GM18502 (cell line): Measurements from ENCODE around the gene PAK5.
A peak's percentile ranks its signal among the peaks of the same experiment; 100 is the strongest.

Source experiments
- ATAC-seq: cut with Tn5 transposase; IDR thresholded peaks from one replicate; pipeline ENCODE4 v1.9.1; 2021; ENCODE audit warnings: mild to moderate bottlenecking; ENCODE audit not compliant: unreplicated experiment, poor library complexity

Gene PAK5

DNA sequence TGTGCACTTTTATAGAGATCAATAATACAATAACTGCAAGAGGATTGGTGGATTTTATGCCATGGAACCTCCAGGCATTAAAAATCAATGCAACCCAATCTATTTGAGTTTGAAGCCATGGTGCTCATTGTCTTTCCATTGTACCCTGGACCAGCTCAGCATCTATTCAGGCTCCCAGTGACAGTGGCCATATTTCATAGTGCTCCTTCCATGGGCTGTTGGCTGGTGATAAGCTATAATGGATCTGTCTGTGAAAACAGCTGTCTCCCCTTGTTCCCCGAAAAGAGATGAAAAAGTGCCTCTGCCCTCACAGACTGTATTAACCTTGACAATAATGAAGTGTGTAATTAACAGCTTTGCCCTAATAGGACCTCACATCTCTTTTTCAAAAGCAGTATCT, 250.2 kb downstream of the PAK5 start:
- no peak for ATAC-seq

DNA sequence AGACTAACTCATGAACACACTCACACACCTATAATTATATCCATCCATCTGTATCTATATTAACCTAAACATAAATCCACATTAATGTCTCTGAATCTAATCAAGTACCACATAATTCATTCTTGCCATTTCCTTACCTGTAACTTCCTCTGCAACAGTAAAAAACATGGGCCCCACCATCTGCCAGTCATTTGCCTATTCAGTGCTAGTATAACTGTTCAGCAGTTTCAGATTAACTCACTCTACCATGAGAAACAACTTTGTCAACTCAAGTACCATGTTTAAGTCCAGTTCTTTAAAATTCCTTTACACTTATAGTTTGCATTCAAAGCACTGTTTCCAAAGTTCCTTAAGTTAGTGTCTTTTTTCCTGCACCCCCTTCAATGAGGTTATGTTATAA, 255.7 kb downstream of the PAK5 start:
- ATAC-seq: peak; percentile 72

DNA sequence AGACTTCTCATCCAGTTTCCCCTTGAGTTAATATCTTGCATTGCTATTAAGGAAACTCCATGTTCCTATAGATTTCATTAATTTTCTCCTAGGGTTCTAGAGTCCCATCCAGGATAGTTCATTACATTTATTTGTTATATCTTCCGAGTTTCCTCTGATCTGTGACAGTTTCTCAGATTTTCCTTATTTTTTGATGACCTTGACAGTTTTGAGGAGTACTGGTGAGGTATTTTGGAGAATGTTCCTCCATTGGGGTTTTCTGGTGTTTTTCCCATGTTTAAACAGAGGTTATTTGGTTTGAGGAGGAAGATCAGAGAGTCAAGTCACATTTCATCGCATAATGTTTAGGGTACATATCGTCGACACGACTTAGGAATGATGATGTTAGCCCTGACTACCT, 256.7 kb downstream of the PAK5 start:
- no peak for ATAC-seq

DNA sequence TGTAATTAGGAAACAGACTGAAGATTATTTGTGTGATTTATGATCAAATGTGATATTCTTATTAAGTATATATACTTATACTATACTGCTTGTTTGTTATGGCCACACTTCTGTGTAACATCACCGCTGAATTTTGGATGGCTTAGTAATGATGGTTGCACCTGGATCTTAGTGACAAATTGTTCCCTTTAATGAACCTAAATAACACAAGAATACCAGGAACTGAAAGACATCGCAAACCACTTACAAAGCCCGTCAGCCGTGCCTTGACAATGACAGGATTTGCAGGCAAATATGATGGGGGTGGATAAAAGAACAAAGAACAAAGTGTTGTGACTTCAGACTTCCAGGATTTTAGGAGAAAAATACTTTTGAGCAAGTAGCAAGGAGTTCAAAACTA, 257.4 kb downstream of the PAK5 start:
- ATAC-seq: no peak

DNA sequence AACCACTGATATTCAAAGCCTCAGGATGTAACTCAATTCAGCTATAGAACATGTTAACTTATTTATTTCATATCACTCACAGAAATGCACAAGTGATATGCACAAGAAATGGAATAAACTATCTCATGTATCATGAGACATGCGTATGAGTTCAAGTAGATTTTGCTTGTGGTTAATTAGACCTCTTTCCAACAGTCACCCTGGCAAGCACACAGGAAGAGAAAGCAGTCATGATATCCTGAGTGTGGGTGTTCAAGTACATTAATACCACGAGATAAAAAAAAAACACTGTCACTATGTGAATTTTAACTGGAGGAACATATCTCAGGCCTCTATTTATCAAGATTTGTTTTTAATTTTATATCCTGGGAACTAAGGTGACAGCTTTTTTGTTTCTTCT, 260.3 kb downstream of the PAK5 start:
- ATAC-seq: peak; percentile 66

DNA sequence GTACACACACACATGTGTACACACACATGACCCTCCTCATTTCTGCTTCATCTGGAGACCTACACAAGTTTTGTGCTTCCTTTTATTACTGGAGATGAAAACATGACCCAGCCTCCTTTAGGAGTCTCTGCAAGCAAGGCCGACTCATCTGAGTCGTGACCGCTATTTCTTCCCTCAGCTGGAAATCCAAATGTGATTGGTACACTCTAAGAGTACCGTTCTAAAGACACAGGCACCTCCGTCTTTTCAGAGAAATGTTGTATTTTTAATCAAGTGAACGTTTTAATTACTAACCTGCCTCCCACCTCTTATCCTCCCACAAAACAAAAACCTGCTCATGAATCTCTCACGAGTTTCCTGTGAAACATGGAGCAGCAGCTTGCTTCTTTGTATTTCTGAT, 261.5 kb downstream of the PAK5 start:
- no peak for ATAC-seq

DNA sequence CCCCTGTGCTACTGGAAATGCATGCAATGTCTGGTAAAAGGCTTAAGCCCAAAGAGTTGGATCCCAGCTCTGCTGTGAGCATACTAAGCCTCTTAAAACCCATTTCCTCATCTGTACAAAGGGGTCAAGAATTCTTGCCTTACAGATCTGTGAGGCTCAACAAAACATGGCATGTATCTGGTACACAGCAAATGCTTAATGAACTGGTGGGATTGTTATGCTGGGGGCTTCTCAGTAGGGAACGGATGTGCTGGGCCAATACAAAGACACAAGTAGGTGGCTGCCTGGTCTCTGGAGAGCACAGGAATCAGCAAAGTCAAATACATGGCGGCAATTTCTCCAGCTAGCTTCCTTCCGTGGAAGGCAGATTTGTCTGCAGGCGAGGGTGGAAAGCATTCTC, 262.2 kb downstream of the PAK5 start:
- no peak for ATAC-seq

DNA sequence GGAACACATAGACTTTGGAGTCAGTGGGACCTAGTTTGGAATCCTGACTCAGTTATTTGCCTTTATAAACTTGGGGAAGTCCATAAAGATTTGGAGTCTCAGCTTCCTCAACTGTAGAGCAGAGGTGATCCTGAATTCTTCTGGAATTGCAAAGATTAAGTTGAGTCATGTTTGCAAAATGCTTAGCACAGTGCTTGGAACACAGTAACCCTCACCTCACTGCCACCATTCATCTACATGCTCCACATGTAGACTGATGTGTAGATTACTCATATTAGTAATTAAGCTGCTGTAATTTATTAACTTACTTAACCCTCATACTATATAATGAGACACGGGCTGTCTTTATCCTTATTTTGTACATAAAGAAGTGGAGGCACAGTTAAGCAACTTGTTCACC, 263.0 kb downstream of the PAK5 start:
- no peak for ATAC-seq

DNA sequence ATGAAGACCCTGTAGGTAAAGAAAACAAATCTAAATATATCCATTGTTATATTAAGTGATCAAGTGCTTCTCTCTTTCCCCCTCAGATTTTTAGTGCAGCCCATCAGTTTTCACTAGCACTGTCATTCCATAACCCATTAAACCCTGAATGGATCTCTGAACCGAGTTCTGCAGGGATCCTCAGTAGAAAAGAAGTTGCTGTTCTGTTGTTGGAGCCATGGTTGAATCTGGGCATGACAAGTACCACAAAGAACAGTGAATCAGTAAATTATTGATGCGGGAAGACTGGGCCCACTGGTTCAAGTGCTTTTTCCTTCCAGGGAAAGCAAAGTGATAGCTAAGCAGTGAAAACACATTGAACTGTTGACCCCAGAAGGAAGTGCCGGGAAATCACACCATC, 264.1 kb downstream of the PAK5 start:
- ATAC-seq: no peak

DNA sequence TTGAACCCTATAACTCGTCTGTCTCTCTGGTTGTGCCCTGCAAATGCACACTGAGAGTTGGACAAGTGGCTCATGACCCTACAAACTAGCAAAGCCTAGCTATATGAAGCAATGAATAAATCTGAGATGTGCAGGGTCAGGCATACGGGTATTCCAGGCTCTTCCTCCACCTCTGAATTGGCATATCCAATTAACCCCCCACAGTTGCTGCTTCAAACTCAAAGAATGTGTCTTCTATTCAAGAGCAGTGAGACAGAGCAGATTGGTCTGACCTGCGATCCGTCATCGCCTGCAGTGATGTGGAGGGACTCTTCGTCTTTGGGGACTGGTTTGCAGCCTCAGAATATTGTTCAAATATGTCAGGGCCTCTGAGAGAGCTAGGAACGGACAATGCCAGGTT, 264.7 kb downstream of the PAK5 start:
- no peak for ATAC-seq

DNA sequence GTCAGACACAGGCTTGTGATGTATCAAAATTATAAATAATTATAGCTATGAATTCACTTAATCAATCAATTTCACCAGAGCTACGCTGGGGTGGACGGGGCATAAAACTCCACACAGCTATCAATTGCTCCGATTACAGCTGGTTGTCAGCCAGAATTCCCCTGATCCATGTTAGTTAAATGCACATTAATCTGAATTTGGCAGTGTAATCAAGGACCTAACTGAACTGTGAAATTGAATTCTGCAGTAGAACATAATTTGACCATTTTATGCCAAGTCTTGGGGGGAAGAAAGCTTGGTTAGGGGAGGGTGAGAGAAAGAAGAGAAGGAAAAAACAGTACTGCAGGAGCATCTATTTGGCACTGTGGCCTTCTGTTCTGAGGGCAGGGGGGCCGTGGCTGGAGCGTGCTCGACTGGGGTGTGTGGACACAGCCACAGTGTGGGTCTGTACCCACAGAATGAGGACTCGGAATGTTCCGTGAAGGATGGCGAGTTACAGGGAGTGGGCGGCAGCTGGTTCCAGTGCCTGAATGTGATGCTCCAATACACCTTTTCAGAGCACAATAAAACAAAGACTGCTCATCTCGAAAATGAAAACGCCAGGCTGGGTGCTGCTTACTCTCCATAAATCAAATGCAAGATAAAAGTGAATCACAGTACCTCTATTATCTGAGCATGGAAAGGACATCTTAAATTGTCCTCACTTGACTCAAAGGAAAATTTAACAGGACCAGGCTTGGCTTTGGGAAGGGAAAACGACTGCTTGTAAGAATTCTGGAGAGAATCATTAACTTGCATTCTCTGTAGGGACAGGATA, 265.3 kb downstream of the PAK5 start:
- no peak for ATAC-seq

DNA sequence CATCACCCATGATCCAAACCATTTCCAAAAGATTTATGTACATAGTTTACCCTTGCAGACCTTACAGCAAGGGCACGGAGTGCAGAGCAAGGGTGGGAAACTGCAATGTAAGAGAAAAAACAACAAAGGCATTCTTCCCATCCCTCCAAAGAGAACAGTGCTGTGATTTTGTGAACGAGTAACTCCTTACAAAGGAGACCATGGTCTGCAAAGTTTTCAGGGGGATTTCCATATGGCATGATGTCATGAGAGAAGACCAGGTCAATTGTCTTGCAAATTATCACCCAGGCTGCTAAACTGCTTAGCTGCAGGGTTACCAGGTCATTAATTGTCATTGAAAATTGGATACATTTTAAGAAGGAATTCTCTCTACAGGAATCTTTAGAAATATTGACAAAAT, 266.2 kb downstream of the PAK5 start:
- no peak for ATAC-seq

DNA sequence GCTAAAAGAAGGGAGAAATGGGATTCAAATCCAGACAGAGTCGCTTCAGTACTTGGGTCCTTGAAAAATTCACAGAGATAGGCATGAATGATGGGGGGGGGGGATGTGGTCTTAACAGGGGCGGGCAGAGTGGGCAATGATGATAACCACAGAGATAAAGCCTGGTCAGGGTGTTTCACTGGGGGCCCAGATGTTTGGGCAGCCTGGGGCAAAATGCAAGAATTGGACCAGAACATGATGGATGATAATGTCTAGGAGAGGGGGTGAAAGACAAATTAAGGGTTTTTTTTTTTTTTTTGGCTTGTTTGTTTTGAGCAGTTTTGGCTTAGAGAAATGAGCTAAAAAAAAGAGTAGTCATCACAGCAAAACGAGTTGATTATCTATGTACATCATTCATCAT, 267.1 kb downstream of the PAK5 start:
- ATAC-seq: no peak

DNA sequence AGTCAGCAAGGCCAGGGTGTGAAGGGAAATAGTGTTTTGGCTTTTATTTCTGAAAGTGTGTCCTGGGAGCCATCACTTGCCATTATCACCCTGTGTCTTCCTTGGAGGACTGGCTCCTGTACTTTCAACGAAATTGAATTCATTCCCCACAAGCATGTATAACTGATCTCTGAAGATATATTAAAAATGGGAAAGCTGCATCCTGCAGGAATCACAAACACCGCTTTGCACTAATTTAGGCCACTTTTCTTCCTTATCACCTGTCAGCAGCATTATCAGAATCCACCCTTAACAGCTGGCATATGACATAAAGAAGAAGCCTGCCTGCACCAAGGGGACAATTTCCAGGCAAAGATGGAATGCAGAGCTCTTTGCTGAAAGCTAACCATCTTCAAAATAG, 268.3 kb downstream of the PAK5 start:
- no peak for ATAC-seq

DNA sequence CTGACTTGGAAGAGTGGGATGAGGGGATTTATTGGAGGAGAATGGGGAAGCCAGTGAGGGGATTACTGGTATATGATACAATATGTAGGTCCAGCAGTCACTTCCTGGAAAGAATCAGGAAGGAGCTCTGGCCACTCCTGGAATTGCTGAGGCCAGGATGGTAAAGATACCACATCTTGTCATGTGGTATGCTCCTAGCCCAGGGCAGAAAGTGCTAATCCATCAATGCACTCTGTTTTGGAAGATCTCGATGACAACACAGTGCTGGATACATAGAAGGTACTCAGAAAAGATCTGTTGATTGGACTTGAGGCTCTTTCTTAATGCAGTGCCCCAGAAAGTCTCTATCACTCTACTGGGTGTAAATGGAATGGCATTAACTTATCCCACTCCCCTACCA, 271.9 kb downstream of the PAK5 start:
- ATAC-seq: no peak

DNA sequence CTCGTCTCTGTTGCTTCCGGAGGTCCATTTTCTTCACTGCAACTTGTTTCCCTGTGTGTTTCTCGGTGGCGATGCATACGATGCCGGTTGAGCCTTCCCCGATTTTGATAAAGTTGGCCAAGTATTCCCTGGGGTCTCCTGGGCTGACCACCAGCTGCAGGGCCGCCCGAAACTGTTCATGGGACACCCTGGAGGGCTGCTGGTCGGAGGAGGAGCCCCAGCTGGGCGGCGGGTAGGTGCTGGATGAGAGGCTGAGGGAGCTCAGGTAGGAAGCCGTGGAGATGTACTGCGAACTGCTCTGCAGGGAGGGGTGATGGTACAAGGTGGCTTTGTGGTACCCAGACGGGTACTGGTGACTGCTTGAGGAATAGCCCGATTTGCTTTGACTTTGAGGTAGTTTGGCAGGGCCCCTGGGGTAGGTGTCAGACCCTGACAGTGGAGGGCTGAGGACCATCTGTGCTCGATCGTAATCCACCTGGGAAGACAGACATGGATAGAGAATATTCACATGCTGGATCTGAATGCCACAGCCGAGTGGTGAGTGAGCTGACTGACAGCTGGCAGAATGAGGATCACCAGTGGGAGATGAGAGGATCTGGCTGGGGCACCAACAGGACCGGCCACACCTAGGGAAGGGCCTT, 272.8 kb downstream of the PAK5 start:
- ATAC-seq: no peak

DNA sequence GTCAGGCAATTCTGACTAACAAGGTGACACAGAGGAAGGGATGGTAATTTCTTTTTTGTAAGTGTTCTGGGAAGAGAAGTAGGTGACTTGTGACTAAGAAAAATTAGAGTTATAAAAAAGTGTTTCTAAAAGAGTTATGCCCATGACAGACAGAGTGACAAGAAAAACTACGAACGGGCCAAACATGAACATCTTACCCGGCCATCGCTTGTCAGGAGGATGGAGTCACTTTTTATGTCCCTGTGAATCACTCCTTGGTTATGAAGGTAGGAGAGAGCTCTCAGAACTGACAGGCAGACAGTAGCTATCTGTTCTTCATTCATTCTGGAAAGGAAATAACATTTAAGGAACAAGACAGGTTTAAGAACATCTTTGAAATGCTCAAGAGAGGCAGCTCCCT, 281.5 kb downstream of the PAK5 start:
- no peak for ATAC-seq

DNA sequence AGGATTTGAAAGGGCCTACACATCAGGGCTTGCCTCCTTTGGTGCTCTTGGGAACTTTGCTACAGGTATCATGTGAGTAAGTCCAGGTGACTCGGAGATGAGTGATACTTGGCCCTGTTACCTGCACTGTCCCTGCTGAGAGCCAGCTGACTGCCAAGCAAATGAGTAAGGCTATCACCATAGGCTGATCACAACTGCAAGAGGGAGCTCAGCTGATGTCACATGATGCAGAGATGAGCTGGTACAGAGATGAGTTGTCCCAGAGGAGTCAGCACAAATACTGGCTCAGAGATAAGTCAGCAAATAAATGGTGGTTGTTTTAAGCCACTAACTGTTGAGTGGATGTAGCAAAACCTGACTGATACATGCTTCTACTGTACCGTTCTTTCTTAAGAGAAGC, 283.1 kb downstream of the PAK5 start:
- ATAC-seq: no peak

DNA sequence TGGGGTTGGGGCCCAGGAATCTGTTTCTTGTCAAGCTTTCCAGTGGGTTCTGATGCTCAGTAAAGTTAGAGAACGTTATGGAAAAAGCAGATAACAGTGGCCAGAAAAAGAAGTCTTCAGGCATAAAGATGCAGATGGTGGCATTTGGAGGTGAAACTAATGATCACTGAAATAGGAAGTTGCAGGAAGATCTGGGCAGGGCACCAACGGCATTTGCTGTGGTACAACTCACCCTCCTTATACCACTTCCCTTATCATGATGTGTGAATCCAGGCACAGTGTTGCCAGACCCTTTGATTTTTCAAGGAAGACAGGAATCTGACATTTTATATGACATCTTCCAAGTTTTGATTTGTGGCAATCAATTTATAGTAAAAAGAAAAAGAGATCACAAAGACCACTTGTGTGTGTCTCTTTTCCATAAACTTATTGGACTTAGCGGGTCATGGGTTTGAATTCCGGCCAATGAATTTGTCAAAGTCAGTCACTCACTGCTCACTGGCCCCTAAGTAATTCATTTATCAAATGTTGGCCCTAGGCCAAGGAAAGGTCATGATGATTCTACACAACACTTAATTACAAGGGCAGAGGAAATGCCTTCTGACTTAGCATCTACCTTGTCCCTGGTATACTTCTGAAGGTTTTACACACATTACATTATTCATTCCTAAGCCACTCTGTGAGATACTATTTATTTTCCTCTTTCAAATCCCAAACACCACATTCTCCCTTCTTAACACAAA, 286.9 kb downstream of the PAK5 start:
- no peak for ATAC-seq

DNA sequence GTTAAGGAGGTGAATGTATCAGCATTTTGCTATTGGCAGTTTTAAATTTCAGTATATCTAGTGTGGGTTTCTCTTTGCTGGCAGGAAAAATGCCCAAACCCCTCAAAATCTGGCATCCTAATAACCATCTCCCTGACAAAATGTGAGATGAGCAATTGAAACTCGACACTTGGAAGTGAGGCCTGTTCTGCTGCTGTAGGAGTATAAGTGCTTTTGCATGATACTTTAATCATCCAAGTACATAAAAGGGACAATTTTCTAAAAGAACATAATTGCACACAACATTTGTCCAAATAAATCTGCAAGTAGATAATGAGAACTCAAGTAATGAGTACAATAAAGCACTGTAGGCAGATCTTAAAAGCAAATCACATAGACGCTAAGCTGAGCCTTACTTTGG, 288.0 kb downstream of the PAK5 start:
- ATAC-seq: no peak

DNA sequence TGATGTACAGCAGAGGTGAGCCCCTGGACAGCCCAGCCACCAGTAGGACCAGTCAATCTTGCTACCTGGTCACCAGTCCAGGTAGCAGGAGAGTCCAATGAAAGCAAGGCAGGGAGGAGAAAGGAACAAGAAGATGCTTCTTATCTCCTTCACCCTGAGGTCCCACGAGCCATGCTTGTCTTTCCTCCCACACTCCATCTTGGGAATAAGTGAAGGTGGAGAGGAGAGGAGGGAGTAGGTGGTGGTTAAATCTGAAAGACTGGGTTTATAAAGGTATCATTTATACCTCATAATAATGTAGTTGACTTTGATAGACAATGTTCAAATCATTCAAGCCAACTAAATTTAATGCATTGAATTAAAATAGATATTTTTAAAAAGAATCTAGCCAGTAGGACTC, 288.6 kb downstream of the PAK5 start:
- ATAC-seq: no peak

DNA sequence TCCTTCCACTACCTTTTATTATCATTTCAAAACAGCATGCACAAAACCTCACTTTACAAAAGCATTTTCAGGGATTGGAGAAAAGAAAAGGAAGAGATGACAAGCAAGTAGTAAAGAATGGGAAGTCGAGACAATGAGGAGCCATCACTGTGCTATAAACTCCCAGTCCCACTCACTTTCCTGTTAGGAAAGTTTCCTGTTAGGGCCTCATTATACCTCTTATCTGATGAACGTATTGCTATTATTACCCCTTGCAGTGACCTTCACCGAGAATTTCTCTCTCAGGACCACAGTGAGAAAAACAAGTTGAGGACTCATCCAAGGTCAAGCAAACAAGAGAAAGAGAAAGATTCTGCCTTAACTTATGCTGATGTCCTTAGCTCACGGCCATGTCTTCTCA, 295.7 kb downstream of the PAK5 start:
- ATAC-seq: no peak
